ENCODE measurements around the gene TMEM178B.

GRCh38 chr7:141114029-141114664 is 40.3 kb downstream of the TMEM178B start:
- TF ChIP-seq EP300 (IDR thresholded peaks at IDR 0.05) (no peak), CTCF (IDR thresholded peaks at IDR 0.05) (no peak), POLR2AphosphoS5 (IDR thresholded peaks at IDR 0.05) (no peak)

Measured in sigmoid colon (tissue), 4 donors.